ENCODE measurements around the gene AFTPH. TPM values are rescaled to one million over a fixed set of nuclear protein-coding genes. Genes with fewer than 3 reads are reported as not detected.
A peak's percentile ranks its signal among the peaks of the same experiment; 100 is the strongest.

AFTPH gene
- total RNA-seq, 1 experiment from 2014 or later = 42.2 TPM

DNA sequence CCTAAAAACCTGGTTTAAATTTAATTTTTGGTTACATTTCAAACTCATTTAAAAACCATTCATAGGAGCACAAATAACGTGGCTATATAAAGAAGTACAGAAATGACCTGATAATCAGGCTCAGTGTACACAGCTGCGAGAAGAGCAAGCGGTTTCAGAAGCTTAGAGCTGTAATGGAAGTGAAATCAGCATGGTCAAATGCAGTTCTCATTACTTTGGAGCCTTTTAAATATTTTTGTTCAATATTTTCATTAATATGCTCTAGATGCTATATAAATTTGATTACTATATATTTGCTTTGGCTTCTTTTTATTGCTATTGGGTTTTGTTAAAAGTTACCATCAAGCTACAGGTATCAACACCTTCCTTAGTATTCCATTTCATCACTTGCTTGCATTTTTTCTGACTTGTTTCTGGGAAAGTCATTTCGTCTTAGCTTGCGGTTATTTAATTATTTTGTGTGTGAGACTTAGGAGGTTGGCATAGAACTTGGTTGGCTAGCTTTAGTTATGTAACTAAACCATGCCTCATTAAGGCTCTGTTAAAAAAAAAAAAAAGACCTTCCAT is 58.7 kb downstream of the AFTPH start:
- CTCF ChIA-PET = interaction anchor here (0.6 to 0.7 kb wide), 3 partner anchors 31 to 359 kb away, joined by 4 to 8 read pairs (median 4); no protein-coding TSS in a partner anchor

DNA sequence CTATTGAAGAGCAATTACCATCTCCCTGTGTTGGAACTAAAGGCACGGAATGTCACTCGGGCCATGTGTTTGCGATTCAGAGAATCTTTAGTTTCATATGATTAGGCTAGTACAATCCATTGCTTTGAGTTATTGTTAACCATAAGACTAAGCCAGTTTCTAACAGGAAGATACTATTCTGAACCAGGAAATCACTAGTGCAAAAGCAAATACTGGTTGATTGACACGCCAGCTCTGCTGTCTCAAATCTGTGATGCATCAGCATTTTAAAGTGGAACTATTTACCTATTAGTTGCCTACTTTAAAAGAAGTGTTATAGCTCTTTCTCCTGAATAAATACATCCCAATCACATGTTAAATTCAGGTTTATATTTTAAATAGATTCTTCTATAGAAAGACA is 61.9 kb downstream of the AFTPH start:
- CTCF ChIA-PET = interaction anchor here (1.2 to 1.4 kb wide), 3 partner anchors 22 to 165 kb away, joined by 3 to 5 read pairs (median 4); no protein-coding TSS in a partner anchor
- intact Hi-C loops (cut with micrococcal nuclease; ENCODE audit: unreplicated experiment) = loop anchor here (2.0 to 5.0 kb wide), 3 partner anchors 61 to 287 kb away; no protein-coding TSS in a partner anchor
- peaks cover 17% of the 10 kb centered on the region for H3K36me3 Mint-ChIP-seq (ENCODE audit: insufficient read depth, unreplicated experiment)
- no peaks in the 10 kb centered on the region for H3K9me3 Mint-ChIP-seq (ENCODE audit: low read depth, unreplicated experiment)
- no peaks in the 10 kb centered on the region for H3K27me3 Mint-ChIP-seq (ENCODE audit: unreplicated experiment)
- H3K4me1 Mint-ChIP-seq (ENCODE audit: low read depth, unreplicated experiment) = no peaks in the 10 kb centered on the region
- TF ChIP-seq, protein P1, sequence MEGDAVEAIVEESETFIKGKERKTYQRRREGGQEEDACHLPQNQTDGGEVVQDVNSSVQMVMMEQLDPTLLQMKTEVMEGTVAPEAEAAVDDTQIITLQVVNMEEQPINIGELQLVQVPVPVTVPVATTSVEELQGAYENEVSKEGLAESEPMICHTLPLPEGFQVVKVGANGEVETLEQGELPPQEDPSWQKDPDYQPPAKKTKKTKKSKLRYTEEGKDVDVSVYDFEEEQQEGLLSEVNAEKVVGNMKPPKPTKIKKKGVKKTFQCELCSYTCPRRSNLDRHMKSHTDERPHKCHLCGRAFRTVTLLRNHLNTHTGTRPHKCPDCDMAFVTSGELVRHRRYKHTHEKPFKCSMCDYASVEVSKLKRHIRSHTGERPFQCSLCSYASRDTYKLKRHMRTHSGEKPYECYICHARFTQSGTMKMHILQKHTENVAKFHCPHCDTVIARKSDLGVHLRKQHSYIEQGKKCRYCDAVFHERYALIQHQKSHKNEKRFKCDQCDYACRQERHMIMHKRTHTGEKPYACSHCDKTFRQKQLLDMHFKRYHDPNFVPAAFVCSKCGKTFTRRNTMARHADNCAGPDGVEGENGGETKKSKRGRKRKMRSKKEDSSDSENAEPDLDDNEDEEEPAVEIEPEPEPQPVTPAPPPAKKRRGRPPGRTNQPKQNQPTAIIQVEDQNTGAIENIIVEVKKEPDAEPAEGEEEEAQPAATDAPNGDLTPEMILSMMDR (IDR thresholded peaks at IDR 0.05; ENCODE audit: unreplicated experiment) = no peak
- H3K4me3 Mint-ChIP-seq (ENCODE audit: low read depth, unreplicated experiment) = no peak overlapping the region
- no peak for DNase-seq
- H3K27ac Mint-ChIP-seq (ENCODE audit: unreplicated experiment) = no peak overlapping the region
- BruUV-seq (replicated peaks) = no TSS peak

More for the DNA sequence above, 58.7 kb downstream of the AFTPH start:
- no peak for DNase-seq
- TF ChIP-seq, protein P1 (IDR thresholded peaks at IDR 0.05; ENCODE audit: unreplicated experiment) = no peak
- H3K27ac Mint-ChIP-seq (ENCODE audit: unreplicated experiment) = no peak overlapping the region
- H3K27me3 Mint-ChIP-seq (ENCODE audit: unreplicated experiment) = no peaks in the 10 kb centered on the region
- peaks cover 22% of the 10 kb centered on the region for H3K36me3 Mint-ChIP-seq (ENCODE audit: insufficient read depth, unreplicated experiment)
- no peaks in the 10 kb centered on the region for H3K4me1 Mint-ChIP-seq (ENCODE audit: low read depth, unreplicated experiment)
- no peak overlapping the region for H3K4me3 Mint-ChIP-seq (ENCODE audit: low read depth, unreplicated experiment)
- intact Hi-C loops (cut with micrococcal nuclease; ENCODE audit: unreplicated experiment) = no loop called here
- no peaks in the 10 kb centered on the region for H3K9me3 Mint-ChIP-seq (ENCODE audit: low read depth, unreplicated experiment)
- BruUV-seq (replicated peaks) = no TSS peak

DNA sequence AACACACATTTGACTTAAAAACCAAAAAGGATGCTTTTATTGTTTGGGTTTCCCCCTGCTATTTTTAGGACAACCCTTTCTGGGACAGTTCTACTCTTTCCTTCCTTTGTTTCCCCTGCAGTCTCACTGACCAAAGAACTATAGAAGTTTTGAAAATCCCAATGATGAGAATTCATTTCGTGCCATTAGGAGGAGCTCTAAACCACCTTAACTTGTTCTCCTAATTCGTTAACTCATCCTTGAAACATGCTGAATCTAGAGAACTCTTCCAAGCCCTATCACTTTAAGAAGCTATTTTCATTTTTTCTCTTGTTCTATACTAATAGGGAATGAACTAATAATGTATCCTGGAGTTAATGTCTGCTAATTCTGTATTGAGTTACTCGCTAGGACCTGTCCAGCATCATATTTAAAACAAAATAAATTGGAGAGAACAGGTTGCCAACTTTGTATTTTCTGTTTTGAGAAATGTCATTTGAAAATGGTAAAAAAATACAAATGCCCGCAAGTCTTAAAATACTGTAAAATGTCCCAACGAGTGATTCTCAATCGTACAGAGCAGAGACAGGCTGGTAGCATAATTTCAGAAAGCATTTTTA is 62.9 kb downstream of the AFTPH start:
- no peak overlapping the region for H3K4me3 Mint-ChIP-seq (ENCODE audit: low read depth, unreplicated experiment)
- H3K9me3 Mint-ChIP-seq (ENCODE audit: low read depth, unreplicated experiment) = no peaks in the 10 kb centered on the region
- H3K27me3 Mint-ChIP-seq (ENCODE audit: unreplicated experiment) = no peaks in the 10 kb centered on the region
- no peak for DNase-seq
- TF ChIP-seq, protein P1 (IDR thresholded peaks at IDR 0.05; ENCODE audit: unreplicated experiment) = peak; percentile 39
- intact Hi-C loops (cut with micrococcal nuclease; ENCODE audit: unreplicated experiment) = loop anchor here (1.0 to 5.0 kb wide), 4 partner anchors 60 to 326 kb away; no protein-coding TSS in a partner anchor
- CTCF ChIA-PET = interaction anchor here (0.6 to 1.4 kb wide), 12 partner anchors 14 to 302 kb away, joined by 3 to 6 read pairs (median 3); no protein-coding TSS in a partner anchor
- H3K36me3 Mint-ChIP-seq (ENCODE audit: insufficient read depth, unreplicated experiment) = peaks cover 17% of the 10 kb centered on the region
- no peaks in the 10 kb centered on the region for H3K4me1 Mint-ChIP-seq (ENCODE audit: low read depth, unreplicated experiment)
- no TSS peak for BruUV-seq (replicated peaks)
- no peak overlapping the region for H3K27ac Mint-ChIP-seq (ENCODE audit: unreplicated experiment)

DNA sequence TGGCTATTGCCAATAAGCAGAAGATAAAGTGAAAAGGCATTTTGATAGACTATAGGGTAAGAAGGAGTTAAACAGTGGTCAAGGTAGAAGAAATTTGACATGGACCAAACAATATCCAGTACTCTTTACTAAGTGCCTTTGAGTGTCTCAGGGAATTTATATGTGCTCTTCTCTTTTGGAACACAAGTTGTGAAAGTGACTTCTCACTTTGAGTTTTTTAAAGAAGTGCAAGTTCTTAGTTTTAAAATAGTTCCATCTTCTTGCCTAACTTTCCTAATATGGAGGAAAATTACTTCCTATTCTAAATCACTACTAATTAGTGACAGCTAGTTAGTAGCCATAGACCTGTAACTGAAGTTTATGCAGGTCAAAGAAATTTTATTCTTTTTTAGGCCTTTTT is 63.4 kb downstream of the AFTPH start:
- DNase-seq = no peak
- TF ChIP-seq, protein P1 (IDR thresholded peaks at IDR 0.05; ENCODE audit: unreplicated experiment) = no peak
- no TSS peak for BruUV-seq (replicated peaks)
- intact Hi-C loops (cut with micrococcal nuclease; ENCODE audit: unreplicated experiment) = loop anchor here (1.0 to 5.0 kb wide), 4 partner anchors 60 to 326 kb away; no protein-coding TSS in a partner anchor
- Mint-ChIP-seq H3K9me3 (ENCODE audit: low read depth, unreplicated experiment) (no peaks in the 10 kb centered on the region), H3K27ac (ENCODE audit: unreplicated experiment) (no peak overlapping the region), H3K27me3 (ENCODE audit: unreplicated experiment) (no peaks in the 10 kb centered on the region), H3K4me3 (ENCODE audit: low read depth, unreplicated experiment) (no peak overlapping the region), H3K4me1 (ENCODE audit: low read depth, unreplicated experiment) (no peaks in the 10 kb centered on the region), H3K36me3 (ENCODE audit: insufficient read depth, unreplicated experiment) (peaks cover 21% of the 10 kb centered on the region)
- CTCF ChIA-PET = interaction anchor here (0.6 to 1.3 kb wide), 11 partner anchors 13 to 301 kb away, joined by 3 to 6 read pairs (median 3); no protein-coding TSS in a partner anchor

Data from Calu3 (cell line).